Spinal cord (tissue), 10 donors: Measurements from ENCODE around the gene NCKAP5. TPM values are rescaled to one million over a fixed set of nuclear protein-coding genes. Genes with fewer than 3 reads are reported as not detected.
A peak's percentile ranks its signal among the peaks of the same experiment; 100 is the strongest.

Source experiments
- DNase-seq, 6 donors: peaks; one replicate each; pipeline versions ENCODE4 v3.0.0 to v3.0.0-alpha.2; 2013 to 2015; ENCODE audit warnings: low spot score in 6 of 6, low read depth in 4 of 6
- H3K27ac ChIP-seq: one replicate; pipeline ENCODE4 v1.5.1; 2013; ENCODE audit warnings: low read depth, low read length, control low read depth
- H3K27me3 ChIP-seq: one replicate; pipeline ENCODE4 v1.6.1; 2013; ENCODE audit warnings: low read length; ENCODE audit not compliant: control insufficient read depth, insufficient read depth
- H3K36me3 ChIP-seq: one replicate; pipeline ENCODE4 v1.6.1; 2013; ENCODE audit warnings: low read length; ENCODE audit not compliant: control insufficient read depth, insufficient read depth
- H3K4me1 ChIP-seq: one replicate; pipeline ENCODE4 v1.6.1; 2013; ENCODE audit warnings: low read length; ENCODE audit not compliant: control insufficient read depth, insufficient read depth
- H3K4me3 ChIP-seq: one replicate; pipeline ENCODE4 v1.5.1; 2013; ENCODE audit warnings: low read depth, low read length, control low read depth
- H3K9me3 ChIP-seq: one replicate; pipeline ENCODE4 v1.6.1; 2013; ENCODE audit warnings: low read length; ENCODE audit not compliant: control insufficient read depth, insufficient read depth
- WGBS: methylation state at CpG from one replicate; pipeline ENCODE4 v1.1.5; 2013; ENCODE audit warnings: missing lambda C conversion rate; ENCODE audit not compliant: insufficient coverage; 5-methylcytosine and 5-hydroxymethylcytosine counted together
- polyA plus RNA-seq, 2 donors: library from polyadenylated mRNA; unstranded; fragments of 120-200 nt; gene quantifications; one replicate each; pipeline ENCODE4 v1.2.1, GENCODE V29; 2013; ENCODE audit not compliant: insufficient read length in 2 of 2
- total RNA-seq, 2 donors: library from RNA; depleted of rRNA in 1 of 2; stranded (reverse); fragments of 120-200 nt in 1 of 2; fragments of >200 nt in 1 of 2; gene quantifications; one replicate each; pipeline versions ENCODE4 v1.2.3 to v1.2.4, GENCODE V29; 2013 to 2014
- donor health status: healthy.

The NCKAP5 gene
- total and polyA plus RNA-seq, 4 donors: 8.9 to 17.7 (median 11.6) TPM

DNA sequence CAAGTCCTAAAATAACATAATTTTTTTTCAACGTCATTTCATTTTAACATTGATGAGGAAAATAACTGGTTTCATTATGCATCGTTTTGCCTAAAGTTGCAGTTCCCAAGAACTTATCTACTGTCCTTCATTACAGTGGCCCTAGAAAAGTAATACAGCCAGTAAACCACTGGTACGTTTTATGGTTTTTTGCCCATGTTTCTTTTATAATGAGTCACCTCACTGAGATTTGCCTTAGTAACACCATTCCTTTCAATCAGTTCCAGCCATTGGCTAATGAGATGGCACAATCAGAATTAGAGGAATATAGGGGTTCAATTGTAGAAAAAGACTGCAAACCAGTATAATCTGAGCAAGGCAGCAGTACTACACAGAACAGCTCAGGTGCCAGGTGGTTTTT, 475.7 kb downstream of the NCKAP5 start:
- Histone ChIP-seq H3K4me1 (no peaks in the 10 kb centered on the region), H3K36me3 (no peaks in the 10 kb centered on the region), H3K9me3 (no peaks in the 10 kb centered on the region), H3K27me3 (no peaks in the 10 kb centered on the region), H3K27ac (no peak overlapping the region), H3K4me3 (no peak overlapping the region)
- WGBS: no CpG with 5 or more reads among the region's 3 CpGs
- no peak for DNase-seq

DNA sequence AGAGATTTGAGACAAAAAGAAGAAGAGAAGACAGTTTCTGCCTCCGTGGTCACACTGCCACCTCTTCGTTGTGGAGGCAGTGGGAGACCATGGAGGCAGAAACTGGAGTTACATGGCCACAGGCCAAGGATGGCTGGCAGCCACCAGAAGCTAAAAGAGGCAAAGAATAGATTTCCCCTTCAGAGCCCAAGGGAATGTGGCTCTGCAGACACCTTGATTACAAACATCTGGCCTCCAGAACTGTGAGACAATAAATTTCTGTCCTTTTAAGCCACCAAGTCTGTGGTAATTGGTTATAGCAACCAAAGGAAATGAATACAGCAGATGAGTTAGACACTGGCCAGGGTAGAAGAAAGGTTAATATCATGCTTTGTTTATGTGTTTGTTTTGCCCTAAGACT, 477.9 kb downstream of the NCKAP5 start:
- Histone ChIP-seq H3K27me3 (no peaks in the 10 kb centered on the region), H3K4me1 (no peaks in the 10 kb centered on the region), H3K27ac (no peak overlapping the region), H3K4me3 (no peak overlapping the region), H3K36me3 (no peaks in the 10 kb centered on the region), H3K9me3 (no peaks in the 10 kb centered on the region)
- no peak for DNase-seq
- WGBS: 94% methylated on average over 2 of the region's 2 CpGs

DNA sequence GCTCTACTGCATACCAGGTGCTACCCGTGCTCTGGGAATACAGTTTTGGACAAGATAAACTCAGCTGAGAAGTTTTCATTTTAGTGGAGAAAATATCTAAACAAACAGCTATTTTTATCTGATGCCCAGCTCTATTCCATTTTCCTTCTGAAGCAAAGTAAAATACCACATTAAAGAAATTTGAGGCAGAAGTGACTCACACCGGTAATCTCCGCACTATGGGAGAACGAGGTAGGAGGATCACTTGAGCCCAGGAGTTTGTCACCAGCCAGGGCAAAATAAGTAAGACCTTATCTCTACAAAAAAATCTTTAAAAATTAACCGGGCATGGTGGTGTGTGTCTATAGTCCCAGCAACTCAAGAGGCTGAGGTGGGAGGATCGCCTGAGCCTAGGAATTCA, 482.1 kb downstream of the NCKAP5 start:
- Histone ChIP-seq H3K4me1 (no peaks in the 10 kb centered on the region), H3K4me3 (no peak overlapping the region), H3K27me3 (no peaks in the 10 kb centered on the region), H3K36me3 (no peaks in the 10 kb centered on the region), H3K9me3 (no peaks in the 10 kb centered on the region), H3K27ac (no peak overlapping the region)
- 100% methylated on average over 2 of the region's 6 CpGs for WGBS
- no peak for DNase-seq

DNA sequence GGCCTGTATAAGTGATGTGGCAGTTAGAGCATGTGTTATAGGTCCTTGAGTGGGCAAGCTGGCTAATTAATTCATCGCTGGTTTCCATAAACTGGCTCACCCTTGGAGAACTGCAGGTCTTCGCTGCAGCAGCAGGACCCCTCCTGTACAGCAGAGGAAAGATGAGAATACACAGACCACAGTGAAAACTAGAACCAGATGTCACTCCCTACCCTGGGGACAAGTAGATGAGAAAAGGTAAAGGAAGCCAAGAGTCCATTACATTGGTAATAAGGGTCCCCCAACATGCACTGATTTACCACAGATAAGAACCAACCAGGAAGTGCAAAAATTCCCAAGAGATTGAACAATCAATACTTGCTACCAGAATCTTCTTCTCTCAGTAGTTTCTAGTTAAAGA, 482.6 kb downstream of the NCKAP5 start:
- H3K4me3 ChIP-seq: no peak overlapping the region
- no peak for DNase-seq
- H3K36me3 ChIP-seq: no peaks in the 10 kb centered on the region
- H3K27me3 ChIP-seq: no peaks in the 10 kb centered on the region
- no peak overlapping the region for H3K27ac ChIP-seq
- no CpG with 5 or more reads among the region's 2 CpGs for WGBS
- no peaks in the 10 kb centered on the region for H3K9me3 ChIP-seq
- no peaks in the 10 kb centered on the region for H3K4me1 ChIP-seq

GRCh38 chr2:133082034-133082433, 486.2 kb downstream of the NCKAP5 start:
- Histone ChIP-seq H3K27ac (no peak overlapping the region), H3K36me3 (no peaks in the 10 kb centered on the region), H3K9me3 (no peaks in the 10 kb centered on the region), H3K27me3 (no peaks in the 10 kb centered on the region), H3K4me3 (no peak overlapping the region), H3K4me1 (no peaks in the 10 kb centered on the region)
- DNase-seq: no peak
- no CpG with 5 or more reads among the region's 1 CpG for WGBS

DNA sequence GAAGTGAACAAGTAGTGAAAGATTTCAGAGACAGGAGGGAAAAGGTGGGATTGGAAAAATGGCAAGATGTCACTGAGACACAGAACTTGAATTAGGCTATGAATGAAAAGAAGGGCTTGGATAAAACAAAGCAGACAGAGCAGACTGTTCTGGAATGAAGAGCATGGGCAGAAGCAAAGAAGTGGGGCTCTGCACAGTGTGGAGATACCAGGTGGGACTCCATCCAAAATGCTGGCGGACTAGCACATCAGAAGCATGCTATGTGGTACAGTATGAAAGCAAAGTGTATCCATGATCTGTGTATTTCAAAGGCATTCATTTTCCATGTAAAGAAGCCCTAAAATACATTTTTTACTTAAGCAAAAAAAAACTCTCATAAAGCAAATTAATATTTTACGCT, 487.4 kb downstream of the NCKAP5 start:
- peak in 1 of 6 donors; percentile 17 for DNase-seq
- no peaks in the 10 kb centered on the region for H3K9me3 ChIP-seq
- H3K4me1 ChIP-seq: no peaks in the 10 kb centered on the region
- H3K36me3 ChIP-seq: no peaks in the 10 kb centered on the region
- H3K27ac ChIP-seq: no peak overlapping the region
- no peak overlapping the region for H3K4me3 ChIP-seq
- WGBS: no CpG with 5 or more reads among the region's 2 CpGs
- H3K27me3 ChIP-seq: no peaks in the 10 kb centered on the region

- WGBS: no CpG with 5 or more reads among the region's 2 CpGs
- Histone ChIP-seq H3K27me3 (no peaks in the 10 kb centered on the region), H3K4me3 (no peak overlapping the region), H3K4me1 (no peaks in the 10 kb centered on the region), H3K27ac (no peak overlapping the region), H3K36me3 (no peaks in the 10 kb centered on the region), H3K9me3 (no peaks in the 10 kb centered on the region)
- no peak for DNase-seq
Measured at GRCh38 chr2:133078667-133079411, 489.4 kb downstream of the NCKAP5 start.

GRCh38 chr2:133077269-133077822, 490.9 kb downstream of the NCKAP5 start:
- Histone ChIP-seq H3K27ac (no peak overlapping the region), H3K9me3 (no peaks in the 10 kb centered on the region), H3K27me3 (no peaks in the 10 kb centered on the region), H3K4me1 (no peaks in the 10 kb centered on the region), H3K4me3 (no peak overlapping the region), H3K36me3 (no peaks in the 10 kb centered on the region)
- 93% methylated on average over 3 of the region's 7 CpGs for WGBS
- peak in 1 of 6 donors; percentile 87 for DNase-seq

- WGBS: 66% methylated on average over 2 of the region's 5 CpGs
- DNase-seq: no peak
- no peak overlapping the region for H3K27ac ChIP-seq
Measured at GRCh38 chr2:133072837-133073694, 495.2 kb downstream of the NCKAP5 start.

More at GRCh38 chr2:133072837-133073694, 495.2 kb downstream of the NCKAP5 start:
- H3K27me3 ChIP-seq: no peaks in the 10 kb centered on the region
- no peaks in the 10 kb centered on the region for H3K36me3 ChIP-seq
- H3K9me3 ChIP-seq: no peaks in the 10 kb centered on the region
- H3K4me1 ChIP-seq: no peaks in the 10 kb centered on the region
- no peak overlapping the region for H3K4me3 ChIP-seq
